SU-DHL-6 (cell line): ENCODE results near the gene TIMM21.

ENCODE experiments used
- H2AFZ ChIP-seq: fragments of 200-600 bp; sonication (generic); 2 replicates; pipeline ENCODE4 v1.6.1; 2014; ENCODE audit warnings: low read depth, mild to moderate bottlenecking, moderate library complexity, mixed read lengths, antibody characterized with exemption, low read length; ENCODE audit not compliant: severe bottlenecking
- H3F3A ChIP-seq: fragments of 200-600 bp; shearing (Covaris generic); 2 replicates; pipeline ENCODE4 v1.6.0; 2016; ENCODE audit warnings: antibody characterized with exemption, mild to moderate bottlenecking; ENCODE audit not compliant: insufficient read depth
- H3K27ac ChIP-seq: fragments of 200-600 bp; sonication (generic); 2 replicates; pipeline ENCODE4 v1.5.1; 2016; ENCODE audit warnings: low read depth, mild to moderate bottlenecking, low read length, moderate library complexity, mixed read lengths
- H3K27me3 ChIP-seq: fragments of 200-600 bp; sonication (generic), shearing (Covaris generic); 2 replicates; pipeline ENCODE4 v1.6.0; 2014; ENCODE audit warnings: mild to moderate bottlenecking, low read length
- H3K36me3 ChIP-seq: fragments of 200-600 bp; sonication (generic); 2 replicates; pipeline ENCODE4 v1.6.1; 2014; ENCODE audit warnings: mild to moderate bottlenecking, low read length, mixed read lengths
- H3K4me2 ChIP-seq: fragments of 300-600, 200-600 bp; shearing (Covaris generic), sonication (generic); 2 replicates; pipeline ENCODE4 v1.6.0; 2014; ENCODE audit warnings: low read length, low read depth, mild to moderate bottlenecking; ENCODE audit not compliant: poor library complexity, severe bottlenecking
- H3K4me3 ChIP-seq: fragments of 200-600 bp; sonication (generic); 2 replicates; pipeline ENCODE4 v1.5.1; 2014; ENCODE audit warnings: antibody characterized with exemption, low read length, mild to moderate bottlenecking, mixed read lengths; ENCODE audit not compliant: insufficient read depth, poor library complexity, severe bottlenecking
- H3K79me2 ChIP-seq: fragments of 200-600 bp; sonication (generic); 2 replicates; pipeline ENCODE4 v1.6.1; 2014; ENCODE audit warnings: mild to moderate bottlenecking, low read length, moderate library complexity; ENCODE audit not compliant: insufficient read depth
- H3K9ac ChIP-seq: fragments of 200-600 bp; sonication (generic); 2 replicates; pipeline ENCODE4 v1.7.0; 2014; ENCODE audit warnings: mild to moderate bottlenecking, low read length
- H3K9me2 ChIP-seq: fragments of 200-600 bp; sonication (generic); replicated peaks from 2 replicates; pipeline ENCODE4 v1.6.1; 2014; ENCODE audit warnings: low read length; ENCODE audit not compliant: insufficient read depth
- H3K9me3 ChIP-seq: fragments of 200-600 bp; sonication (generic); 2 replicates; pipeline ENCODE4 v1.6.1; 2014; ENCODE audit warnings: low read length, mixed read lengths; ENCODE audit not compliant: insufficient read depth
- H4K20me1 ChIP-seq: fragments of 200-600 bp; sonication (generic); 2 replicates; pipeline ENCODE4 v1.6.1; 2014; ENCODE audit warnings: low read depth, mild to moderate bottlenecking, antibody characterized with exemption, low read length, moderate library complexity, mixed read lengths
- CTCF ChIP-seq: fragments of 200-600 bp; sonication (generic); IDR thresholded peaks from one replicate; pipeline ENCODE4 v1.5.1; 2017; ENCODE audit warnings: antibody characterized with exemption, mild to moderate bottlenecking, low read length, moderate library complexity; ENCODE audit not compliant: insufficient read depth, poor library complexity, severe bottlenecking
- EZH2phosphoT487 ChIP-seq: fragments of 200-600 bp; sonication (generic), shearing (Covaris generic); conservative IDR thresholded peaks from 2 replicates; pipeline ENCODE4 v1.6.1; 2018; ENCODE audit warnings: mild to moderate bottlenecking, antibody characterized with exemption, low read length, moderate library complexity, mixed read lengths

TIMM21 gene

GRCh38 chr18:74183130-74183529 is 34.8 kb downstream of the TIMM21 start:
- Histone ChIP-seq H3K27ac (no peak overlapping the region), H4K20me1 (no peaks in the 10 kb centered on the region), H3K9ac (no peak overlapping the region), H3K9me2 (no peaks in the 10 kb centered on the region), H2AFZ (no peak overlapping the region), H3F3A (no peaks in the 10 kb centered on the region), H3K36me3 (no peaks in the 10 kb centered on the region), H3K79me2 (no peaks in the 10 kb centered on the region), H3K4me2 (no peak overlapping the region), H3K4me3 (no peak overlapping the region), H3K27me3 (no peaks in the 10 kb centered on the region), H3K9me3 (no peaks in the 10 kb centered on the region)
- no peak for TF ChIP-seq CTCF
- TF ChIP-seq EZH2phosphoT487: no peak

- Histone ChIP-seq H3K4me3 (no peak overlapping the region), H3K9me2 (no peaks in the 10 kb centered on the region), H2AFZ (no peak overlapping the region), H3K27me3 (no peaks in the 10 kb centered on the region), H3K9me3 (no peaks in the 10 kb centered on the region), H3K36me3 (no peaks in the 10 kb centered on the region), H3K79me2 (no peaks in the 10 kb centered on the region), H3F3A (no peaks in the 10 kb centered on the region), H3K9ac (no peak overlapping the region), H4K20me1 (no peaks in the 10 kb centered on the region), H3K4me2 (no peak overlapping the region), H3K27ac (no peak overlapping the region)
- TF ChIP-seq CTCF (no peak), EZH2phosphoT487 (no peak)
These were observed 36.6 kb downstream of the TIMM21 start for GRCh38 chr18:74184875-74185274.

- Histone ChIP-seq H3K9me2 (no peaks in the 10 kb centered on the region), H3K36me3 (no peaks in the 10 kb centered on the region), H2AFZ (no peak overlapping the region), H3K27me3 (no peaks in the 10 kb centered on the region), H4K20me1 (no peaks in the 10 kb centered on the region), H3K9me3 (no peaks in the 10 kb centered on the region), H3K27ac (no peak overlapping the region), H3K4me3 (no peak overlapping the region), H3F3A (no peaks in the 10 kb centered on the region), H3K9ac (no peak overlapping the region), H3K4me2 (no peak overlapping the region), H3K79me2 (no peaks in the 10 kb centered on the region)
- TF ChIP-seq CTCF (no peak), EZH2phosphoT487 (no peak)
These were observed 37.5 kb downstream of the TIMM21 start for GRCh38 chr18:74185860-74186259.

GRCh38 chr18:74186661-74187060 is 38.3 kb downstream of the TIMM21 start:
- Histone ChIP-seq H3K36me3 (no peaks in the 10 kb centered on the region), H4K20me1 (no peaks in the 10 kb centered on the region), H3F3A (no peaks in the 10 kb centered on the region), H3K9me3 (no peaks in the 10 kb centered on the region), H3K9ac (no peak overlapping the region), H2AFZ (no peak overlapping the region), H3K27me3 (no peaks in the 10 kb centered on the region), H3K9me2 (no peaks in the 10 kb centered on the region), H3K79me2 (no peaks in the 10 kb centered on the region), H3K4me3 (no peak overlapping the region), H3K27ac (no peak overlapping the region), H3K4me2 (no peak overlapping the region)
- TF ChIP-seq EZH2phosphoT487 (no peak), CTCF (no peak)
